ENCODE data around the gene MBD5.

Gene MBD5

GRCh38 chr2:148124271-148124670 lies 103.4 kb downstream of the MBD5 start:
- DNase-seq, result peak; percentile 11

- peak; percentile 67 for DNase-seq
Measured at GRCh38 chr2:148130581-148130980, 109.7 kb downstream of the MBD5 start.

DNA sequence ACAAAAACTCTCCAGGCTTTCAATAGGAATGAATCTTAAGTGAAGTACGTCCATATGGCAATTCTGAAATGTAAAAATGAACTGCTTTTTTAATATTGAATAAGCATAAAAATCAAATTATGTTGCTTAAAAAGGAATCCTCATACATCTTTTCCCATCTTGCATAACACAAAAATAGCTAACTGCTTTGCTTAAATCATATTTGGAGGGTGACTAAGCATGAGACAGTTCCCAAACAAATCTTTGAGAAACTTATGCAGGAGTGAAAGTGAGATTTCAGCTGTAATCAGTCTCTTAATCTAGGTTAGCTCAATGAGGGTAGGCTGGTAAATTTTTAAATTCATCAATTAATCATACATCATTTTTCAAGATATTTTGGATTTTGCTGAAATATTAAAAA lies 111.5 kb downstream of the MBD5 start:
- DNase-seq, result peak; percentile 54

GRCh38 chr2:148135705-148136104 lies 114.8 kb downstream of the MBD5 start:
- peak; percentile 12 for DNase-seq

- DNase-seq, result no peak
Measured at GRCh38 chr2:148136441-148136840, 115.5 kb downstream of the MBD5 start.

GRCh38 chr2:148161909-148162435 lies 141.1 kb downstream of the MBD5 start:
- DNase-seq, result no peak

GRCh38 chr2:148162871-148163270 lies 142.0 kb downstream of the MBD5 start:
- DNase-seq, result no peak

DNA sequence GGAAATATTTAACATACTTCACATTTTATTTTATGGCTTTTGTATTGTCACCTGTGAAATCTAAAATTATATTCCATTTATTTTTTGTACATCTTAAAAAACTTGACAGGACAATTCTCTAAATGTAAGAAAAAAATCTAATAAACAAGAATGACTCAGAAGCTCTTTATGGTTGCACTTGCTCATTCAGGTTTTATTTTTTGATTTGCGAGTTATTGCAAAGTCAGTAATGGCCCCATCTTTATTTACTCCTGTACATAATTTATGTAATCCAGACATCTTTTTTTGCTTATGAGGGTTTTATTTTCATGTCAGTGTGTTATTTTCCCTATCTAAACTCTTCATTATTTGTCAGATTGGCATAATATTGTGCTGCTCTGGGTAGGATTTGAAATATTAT lies 145.1 kb downstream of the MBD5 start:
- DNase-seq, result no peak

DNA sequence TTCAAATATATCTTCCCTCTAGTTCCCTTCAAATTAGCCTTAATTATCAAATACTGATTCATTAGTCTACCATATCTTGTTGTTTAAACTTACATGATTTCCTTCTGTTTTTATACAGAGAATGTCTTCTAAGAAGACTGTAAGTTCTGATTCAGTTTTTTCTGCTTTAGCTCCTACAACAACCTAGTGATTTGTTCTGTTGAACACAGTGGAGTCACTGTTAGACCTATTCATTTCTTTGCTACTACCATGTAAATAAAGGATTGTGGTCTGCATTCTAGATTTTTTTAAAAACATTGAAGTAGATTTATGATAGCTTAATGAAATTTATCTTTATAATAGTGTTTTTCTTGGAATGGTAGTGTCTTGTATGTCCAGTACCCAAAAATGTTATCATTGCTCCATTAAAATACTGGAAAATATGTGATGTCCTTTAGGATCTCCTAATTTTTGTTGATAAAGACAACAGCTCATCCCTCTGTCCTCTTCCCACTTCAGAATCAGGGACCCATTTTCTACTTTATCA lies 146.4 kb downstream of the MBD5 start:
- DNase-seq, result no peak

DNA sequence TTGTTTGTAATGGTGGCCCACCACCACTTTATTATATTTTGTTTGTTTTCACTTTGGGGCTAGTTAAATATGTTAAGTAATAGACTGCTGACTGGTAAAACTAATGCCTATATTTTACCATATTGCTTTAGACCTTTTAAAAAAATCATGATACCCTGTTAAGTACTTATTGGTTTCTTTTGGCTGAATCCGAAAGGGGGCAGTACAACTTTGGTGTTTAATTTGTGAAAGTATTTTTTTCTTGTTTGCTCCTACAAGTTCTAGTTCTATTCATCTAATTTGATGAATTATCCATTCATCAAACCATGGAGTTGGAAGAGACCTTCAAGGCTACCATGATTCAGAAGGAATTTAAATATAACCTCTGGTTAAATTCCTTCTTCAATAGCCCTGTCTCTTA lies 147.0 kb downstream of the MBD5 start:
- DNase-seq, result no peak

GRCh38 chr2:148172131-148172753 lies 151.4 kb downstream of the MBD5 start:
- DNase-seq, result no peak

- no peak for DNase-seq
Measured at GRCh38 chr2:148173168-148173567, 152.3 kb downstream of the MBD5 start.

- no peak for DNase-seq
Measured at GRCh38 chr2:148177559-148177958, 156.7 kb downstream of the MBD5 start.

DNA sequence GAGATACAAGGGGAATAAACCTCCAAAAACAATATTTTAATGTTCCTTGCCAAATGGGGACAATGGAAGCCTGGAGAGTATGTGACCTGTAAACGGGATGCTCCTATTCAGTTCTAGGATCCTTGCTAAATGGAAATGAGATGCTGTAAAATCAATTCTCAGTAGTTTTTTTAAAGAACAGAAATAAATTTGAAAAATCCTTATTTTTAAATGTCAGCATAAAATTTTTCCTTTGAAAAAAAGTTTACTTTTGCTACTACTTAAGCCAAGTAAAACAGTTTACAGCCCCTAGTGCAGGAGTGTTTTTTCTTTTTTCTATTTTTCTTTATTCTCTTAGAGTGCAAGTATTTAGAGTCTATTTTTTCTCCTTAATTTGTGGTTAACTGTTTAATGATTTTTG lies 158.8 kb downstream of the MBD5 start:
- no peak for DNase-seq

DNA sequence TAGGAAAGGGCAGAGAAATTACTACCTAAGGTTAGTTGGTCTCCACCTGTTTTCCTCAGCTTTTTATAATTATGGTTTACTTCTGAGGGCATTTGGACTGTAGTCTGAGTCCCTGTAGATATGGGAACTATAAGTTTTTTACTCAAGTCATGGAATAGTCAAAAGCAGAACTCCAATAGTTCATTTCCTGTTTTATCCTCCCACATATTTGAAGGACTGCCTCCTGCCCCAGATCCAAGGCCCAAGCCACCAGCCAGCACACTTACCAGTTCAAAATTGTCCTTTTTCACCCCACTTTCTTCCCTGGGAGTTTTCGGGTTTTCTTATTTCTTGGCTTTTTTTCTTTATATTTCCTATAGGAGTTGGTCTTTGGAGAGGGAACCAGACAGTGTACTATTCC lies 164.1 kb downstream of the MBD5 start:
- no peak for DNase-seq

DNA sequence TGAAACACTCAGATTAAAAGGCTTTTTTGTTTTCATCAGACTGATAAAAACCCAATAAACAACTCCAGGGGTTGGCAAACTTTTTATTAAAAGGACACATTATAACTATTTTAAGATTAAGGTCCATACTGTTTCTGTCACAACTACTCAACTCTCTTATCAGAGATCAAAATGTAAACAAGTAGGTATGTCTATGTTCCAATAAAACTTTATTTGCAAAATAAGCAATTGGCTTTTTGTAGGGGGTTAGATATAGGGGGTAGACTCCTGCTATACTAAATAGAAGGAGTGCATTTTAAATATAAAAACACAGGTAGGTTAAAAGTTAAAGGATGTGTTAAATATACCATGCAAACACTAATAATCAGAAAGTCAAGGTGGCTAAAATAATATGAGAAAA lies 174.0 kb downstream of the MBD5 start:
- DNase-seq, result no peak

- peak; percentile 48 for DNase-seq
Measured at GRCh38 chr2:148201075-148202004, 180.4 kb downstream of the MBD5 start.

GRCh38 chr2:148202237-148202636 lies 181.3 kb downstream of the MBD5 start:
- no peak for DNase-seq

GRCh38 chr2:148207111-148207510 lies 186.2 kb downstream of the MBD5 start:
- DNase-seq, result no peak

DNA sequence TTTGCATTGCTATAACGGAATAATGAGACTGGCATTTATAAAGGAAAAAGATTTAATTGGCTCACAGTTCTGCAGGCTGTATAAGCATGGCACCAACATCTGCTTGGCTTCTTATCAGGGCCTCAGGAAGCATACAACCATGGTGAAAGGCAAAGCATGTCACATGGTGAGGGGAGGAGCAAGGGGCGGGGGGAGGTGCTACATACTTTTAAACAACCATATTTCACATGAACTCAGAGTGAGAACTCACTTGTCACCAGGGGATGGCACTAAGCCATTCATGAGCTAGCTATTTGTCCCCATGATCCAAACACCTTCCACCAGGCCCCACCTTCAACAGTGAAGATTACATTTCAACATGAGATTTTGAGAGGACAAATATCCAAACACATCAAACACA lies 188.7 kb downstream of the MBD5 start:
- no peak for DNase-seq

DNA sequence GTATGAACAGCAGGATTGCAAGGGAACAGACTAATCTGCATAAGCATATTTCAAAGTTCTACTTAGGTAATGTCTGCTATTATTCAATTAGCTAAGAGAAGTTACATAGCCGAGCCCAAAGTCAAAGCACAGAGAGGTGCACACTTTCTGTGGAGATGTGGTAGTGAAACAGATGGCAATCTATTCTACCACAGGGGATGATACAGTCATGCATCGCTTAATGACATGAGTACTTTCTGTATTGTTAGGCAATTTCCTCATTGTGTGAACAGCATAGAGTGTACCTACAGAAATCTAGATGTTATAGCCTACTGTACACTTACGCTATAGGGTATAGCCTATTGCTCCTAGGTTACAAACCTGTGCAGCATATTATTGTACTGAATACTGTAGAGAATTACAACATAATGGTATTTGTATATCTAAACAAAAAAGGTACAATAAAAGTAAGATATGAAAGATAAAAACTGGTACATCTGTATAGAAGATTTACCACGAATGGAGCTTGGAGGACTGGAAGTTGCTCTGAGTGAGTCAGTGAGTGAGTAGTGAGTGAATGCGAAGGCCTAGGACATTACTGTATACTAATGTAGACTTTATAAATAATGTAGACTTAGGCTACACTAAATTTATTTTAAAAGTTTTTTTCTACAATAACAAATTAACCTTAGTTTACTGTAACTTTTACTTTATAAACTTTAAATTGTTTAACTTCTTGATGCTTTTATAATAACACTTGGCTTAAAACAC lies 197.6 kb downstream of the MBD5 start:
- no peak for DNase-seq

- no peak for DNase-seq
Measured at GRCh38 chr2:148221166-148221565, 200.3 kb downstream of the MBD5 start.

GRCh38 chr2:148221926-148222325 lies 201.0 kb downstream of the MBD5 start:
- no peak for DNase-seq

Data from fibroblast of upper back skin (primary cell).